SU-DHL-6 (cell line): Measurements from ENCODE around the gene KIAA0040.

Experiments
- CTCF ChIP-seq: fragments of 200-600 bp; sonication (generic); IDR thresholded peaks from one replicate; pipeline ENCODE4 v1.5.1; 2017; ENCODE audit warnings: antibody characterized with exemption, mild to moderate bottlenecking, low read length, moderate library complexity; ENCODE audit not compliant: insufficient read depth, poor library complexity, severe bottlenecking
- EZH2phosphoT487 ChIP-seq: fragments of 200-600 bp; sonication (generic), shearing (Covaris generic); conservative IDR thresholded peaks from 2 replicates; pipeline ENCODE4 v1.6.1; 2018; ENCODE audit warnings: mild to moderate bottlenecking, antibody characterized with exemption, low read length, moderate library complexity, mixed read lengths

GRCh38 chr1:175124861-175125260 lies 67.7 kb downstream of the KIAA0040 start:
- TF ChIP-seq CTCF, result no peak
- TF ChIP-seq EZH2phosphoT487, result no peak
